GM21526 (cell line): Measurements from ENCODE around the gene PHC2.
"Not testable (repeated sequence)": the region's sequence is repeated elsewhere in the genome, so short reads cannot be mapped to it uniquely, and the experiment has no call there.

Experiments
- ATAC-seq: cut with Tn5 transposase; IDR thresholded peaks from one replicate; pipeline ENCODE4 v1.9.1; 2021; ENCODE audit warnings: moderate library complexity; ENCODE audit not compliant: unreplicated experiment, low FRiP score

Gene PHC2

GRCh38 chr1:33298623-33299277 lies 132.1 kb downstream of the PHC2 start:
- ATAC-seq, result no peak

GRCh38 chr1:33297911-33298622 lies 132.8 kb downstream of the PHC2 start:
- ATAC-seq, result no peak

GRCh38 chr1:33296824-33297223 lies 134.1 kb downstream of the PHC2 start:
- no peak for ATAC-seq

GRCh38 chr1:33296082-33296458 lies 134.8 kb downstream of the PHC2 start:
- ATAC-seq, result no peak

GRCh38 chr1:33295450-33296081 lies 135.3 kb downstream of the PHC2 start:
- ATAC-seq, result no peak

GRCh38 chr1:33295023-33295422 lies 135.9 kb downstream of the PHC2 start:
- ATAC-seq, result no peak

- no peak for ATAC-seq
Observed at GRCh38 chr1:33294071-33295010, 136.6 kb downstream of the PHC2 start.

GRCh38 chr1:33292726-33293340 lies 138.1 kb downstream of the PHC2 start:
- no peak for ATAC-seq

- ATAC-seq, result not testable (repeated sequence)
Observed at GRCh38 chr1:33290615-33291014, 140.3 kb downstream of the PHC2 start.

- no peak for ATAC-seq
Observed at GRCh38 chr1:33289858-33290154, 141.1 kb downstream of the PHC2 start.

GRCh38 chr1:33288976-33289857 lies 141.7 kb downstream of the PHC2 start:
- no peak for ATAC-seq

GRCh38 chr1:33287317-33287716 lies 143.6 kb downstream of the PHC2 start:
- ATAC-seq, result no peak

- ATAC-seq, result no peak
Observed at GRCh38 chr1:33286451-33287185, 144.3 kb downstream of the PHC2 start.

- ATAC-seq, result no peak
Observed at GRCh38 chr1:33284049-33284448, 146.8 kb downstream of the PHC2 start.

- ATAC-seq, result no peak
Observed at GRCh38 chr1:33282791-33283190, 148.1 kb downstream of the PHC2 start.

- ATAC-seq, result no peak
Observed at GRCh38 chr1:33281554-33282303, 149.2 kb downstream of the PHC2 start.

- ATAC-seq, result no peak
Observed at GRCh38 chr1:33280091-33280661, 150.7 kb downstream of the PHC2 start.
